ENCODE results near the gene OR2V1.
"Not testable (repeated sequence)": the region's sequence is repeated elsewhere in the genome, so short reads cannot be mapped to it uniquely, and the experiment has no call there.

OR2V1 gene, protein sequence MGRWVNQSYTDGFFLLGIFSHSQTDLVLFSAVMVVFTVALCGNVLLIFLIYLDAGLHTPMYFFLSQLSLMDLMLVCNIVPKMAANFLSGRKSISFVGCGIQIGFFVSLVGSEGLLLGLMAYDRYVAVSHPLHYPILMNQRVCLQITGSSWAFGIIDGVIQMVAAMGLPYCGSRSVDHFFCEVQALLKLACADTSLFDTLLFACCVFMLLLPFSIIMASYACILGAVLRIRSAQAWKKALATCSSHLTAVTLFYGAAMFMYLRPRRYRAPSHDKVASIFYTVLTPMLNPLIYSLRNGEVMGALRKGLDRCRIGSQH

DNA sequence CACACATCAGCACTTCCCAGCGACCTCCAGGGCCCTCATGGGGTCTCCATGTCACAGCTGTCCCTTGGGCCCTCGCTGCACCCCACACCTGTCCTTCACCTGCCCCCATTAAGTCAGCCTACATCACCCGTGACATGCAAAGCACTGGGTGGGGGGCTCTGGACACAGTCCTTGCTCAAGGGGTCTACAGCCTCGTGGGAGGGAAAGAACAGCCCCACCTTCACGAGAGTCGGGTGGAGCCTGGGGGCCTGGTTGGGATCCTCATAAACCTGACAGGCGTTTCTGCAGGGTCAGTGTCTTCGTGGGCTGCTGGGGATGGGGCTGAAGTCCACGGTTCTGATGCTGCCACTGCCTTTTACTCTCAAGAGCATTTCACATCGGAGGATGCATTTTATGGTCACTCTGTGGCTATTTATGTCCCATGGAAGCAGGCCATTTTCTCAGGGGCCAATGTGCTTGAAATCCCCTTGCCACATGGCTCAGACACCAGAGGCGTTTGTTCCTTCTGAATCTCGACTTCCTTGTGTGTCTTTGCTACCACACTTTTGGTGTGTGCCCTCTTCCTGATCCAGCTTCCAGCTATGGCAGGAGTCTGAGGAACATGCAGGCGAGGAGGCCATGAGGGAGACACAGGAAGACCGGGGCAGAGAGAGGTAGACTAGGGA, at the start of gene OR2V1:
OR2V1 (minus strand) TSS at position 338 of the 665 bp plus-strand sequence. CDS start 5,865 bp downstream, outside the sequence.
- ChIA-PET CTCF (no interaction called here), POLR2A (no interaction called here)
- TF ChIP-seq, protein P1, sequence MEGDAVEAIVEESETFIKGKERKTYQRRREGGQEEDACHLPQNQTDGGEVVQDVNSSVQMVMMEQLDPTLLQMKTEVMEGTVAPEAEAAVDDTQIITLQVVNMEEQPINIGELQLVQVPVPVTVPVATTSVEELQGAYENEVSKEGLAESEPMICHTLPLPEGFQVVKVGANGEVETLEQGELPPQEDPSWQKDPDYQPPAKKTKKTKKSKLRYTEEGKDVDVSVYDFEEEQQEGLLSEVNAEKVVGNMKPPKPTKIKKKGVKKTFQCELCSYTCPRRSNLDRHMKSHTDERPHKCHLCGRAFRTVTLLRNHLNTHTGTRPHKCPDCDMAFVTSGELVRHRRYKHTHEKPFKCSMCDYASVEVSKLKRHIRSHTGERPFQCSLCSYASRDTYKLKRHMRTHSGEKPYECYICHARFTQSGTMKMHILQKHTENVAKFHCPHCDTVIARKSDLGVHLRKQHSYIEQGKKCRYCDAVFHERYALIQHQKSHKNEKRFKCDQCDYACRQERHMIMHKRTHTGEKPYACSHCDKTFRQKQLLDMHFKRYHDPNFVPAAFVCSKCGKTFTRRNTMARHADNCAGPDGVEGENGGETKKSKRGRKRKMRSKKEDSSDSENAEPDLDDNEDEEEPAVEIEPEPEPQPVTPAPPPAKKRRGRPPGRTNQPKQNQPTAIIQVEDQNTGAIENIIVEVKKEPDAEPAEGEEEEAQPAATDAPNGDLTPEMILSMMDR (IDR thresholded peaks at IDR 0.05; ENCODE audit: control extremely low read depth, extremely low read depth, low read depth, missing control alignments), result no peak
- DNase-seq (ENCODE audit: extremely low spot score), result no peak

DNA sequence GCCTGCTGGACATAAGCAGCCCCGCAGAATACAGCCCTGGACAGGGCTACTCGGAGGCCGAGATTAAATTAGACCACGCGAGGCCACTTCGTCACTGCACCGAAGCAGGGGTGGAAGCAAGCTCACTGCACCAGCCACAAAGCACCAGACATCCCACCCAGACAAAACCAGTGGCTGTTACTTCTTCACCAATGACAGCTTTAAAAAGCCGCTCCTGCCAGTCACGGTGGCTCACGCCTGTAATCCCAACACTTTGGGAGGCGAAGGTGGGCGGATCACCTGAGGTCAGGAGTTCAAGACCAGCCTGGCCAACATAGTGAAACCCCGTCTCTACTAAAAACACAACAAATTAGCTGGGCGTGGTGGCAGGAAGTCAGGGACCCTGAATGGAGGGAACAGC, 46.6 kb upstream of the OR2V1 start:
- CTCF ChIA-PET, result interaction anchor here (1.2 to 1.6 kb wide), 2 partner anchors 9 to 14 kb away, joined by 5 to 6 read pairs; no protein-coding TSS in a partner anchor
- DNase-seq (ENCODE audit: extremely low spot score); POLR2A ChIA-PET: not testable (repeated sequence)

DNA sequence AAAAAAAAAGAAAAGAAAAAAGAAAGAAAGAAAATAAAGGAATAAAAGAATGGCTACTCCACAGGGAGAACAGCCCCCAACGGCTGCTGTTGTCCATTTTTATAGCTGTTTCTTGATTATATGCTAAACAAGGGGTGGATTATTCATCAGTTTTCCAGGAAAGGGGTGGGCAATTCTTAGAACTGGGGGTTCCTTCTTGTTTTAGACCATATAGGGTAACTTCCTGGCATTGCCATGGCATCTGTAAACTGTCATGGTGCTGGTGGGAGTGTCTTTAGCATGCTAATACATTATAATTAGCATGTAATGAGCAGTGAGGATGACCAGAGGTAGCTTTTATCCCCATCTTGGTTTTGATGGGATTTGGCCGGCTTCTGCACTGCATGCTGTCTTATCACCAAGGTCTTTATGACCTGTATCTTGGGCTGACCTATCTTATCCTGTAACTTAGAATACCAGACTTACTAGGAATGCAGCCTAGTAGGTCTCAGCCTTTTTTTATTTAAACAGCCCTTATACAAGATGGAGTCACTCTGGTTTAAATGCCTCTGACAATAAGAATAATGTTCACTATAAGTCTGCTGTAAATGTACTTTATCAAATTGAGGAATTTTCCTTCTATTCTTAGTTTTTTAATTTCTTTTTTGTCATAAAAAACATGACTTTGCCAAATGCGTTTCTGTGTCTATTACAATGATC, 45.4 kb upstream of the OR2V1 start:
- TF ChIP-seq, protein P1 (IDR thresholded peaks at IDR 0.05; ENCODE audit: control extremely low read depth, extremely low read depth, low read depth, missing control alignments), result no peak
- POLR2A ChIA-PET, result no interaction called here

DNA sequence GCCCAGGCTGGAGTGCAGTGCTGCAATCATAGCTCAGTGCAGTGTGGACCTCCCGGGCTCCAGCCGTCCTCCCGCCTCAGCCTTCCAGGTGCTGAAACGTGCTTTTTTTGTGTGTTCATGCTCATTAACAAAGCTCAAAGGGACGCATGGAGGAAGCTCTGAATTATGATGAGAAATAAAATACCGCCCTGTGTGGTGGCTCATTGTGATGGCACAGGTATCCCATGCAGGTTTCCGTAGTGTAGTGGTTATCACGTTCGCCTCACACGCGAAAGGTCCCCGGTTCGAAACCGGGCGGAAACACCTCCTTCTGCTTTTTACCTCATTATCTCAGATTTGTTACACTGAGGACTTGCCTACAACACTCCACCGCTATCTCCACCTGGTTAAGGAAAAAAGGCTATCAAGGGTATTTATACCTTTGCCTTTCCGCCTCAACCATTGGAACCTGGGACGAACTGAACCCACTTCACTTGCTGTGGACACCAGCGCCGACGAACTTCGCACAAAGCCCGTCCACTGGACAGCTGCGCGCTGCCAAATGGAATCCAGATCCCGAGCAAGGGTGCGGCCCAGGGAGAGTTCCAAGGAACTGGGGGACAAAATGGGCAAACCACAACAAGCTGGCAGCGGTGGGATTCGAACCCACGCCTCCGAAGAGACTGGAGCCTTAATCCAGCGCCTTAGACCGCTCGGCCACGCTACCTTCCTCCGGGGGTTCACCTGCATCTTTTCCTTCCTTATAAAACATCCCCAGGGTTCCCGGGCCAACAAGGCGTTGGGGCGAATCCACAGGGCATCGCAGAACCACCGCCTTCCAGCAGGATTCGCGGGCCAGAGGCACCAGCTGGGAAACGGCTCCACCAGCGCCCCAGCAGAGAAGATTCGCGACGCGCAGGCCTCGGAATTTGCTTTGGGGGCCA, 42.7 kb upstream of the OR2V1 start:
- TF ChIP-seq, protein P1 (IDR thresholded peaks at IDR 0.05; ENCODE audit: control extremely low read depth, extremely low read depth, low read depth, missing control alignments), result no peak
- peak; percentile 48 for DNase-seq (ENCODE audit: extremely low spot score)
- ChIA-PET POLR2A (no interaction called here), CTCF (interaction anchor here (1.1 to 6.2 kb wide), 4 partner anchors 10 to 75 kb away, joined by 3 to 42 read pairs (median 15); no protein-coding TSS in a partner anchor)

More for the DNA sequence above, 45.4 kb upstream of the OR2V1 start:
- CTCF ChIA-PET, result interaction anchor here (0.9 to 1.6 kb wide), 2 partner anchors 8 kb away, joined by 4 to 6 read pairs; no protein-coding TSS in a partner anchor
- DNase-seq (ENCODE audit: extremely low spot score), result no peak

DNA sequence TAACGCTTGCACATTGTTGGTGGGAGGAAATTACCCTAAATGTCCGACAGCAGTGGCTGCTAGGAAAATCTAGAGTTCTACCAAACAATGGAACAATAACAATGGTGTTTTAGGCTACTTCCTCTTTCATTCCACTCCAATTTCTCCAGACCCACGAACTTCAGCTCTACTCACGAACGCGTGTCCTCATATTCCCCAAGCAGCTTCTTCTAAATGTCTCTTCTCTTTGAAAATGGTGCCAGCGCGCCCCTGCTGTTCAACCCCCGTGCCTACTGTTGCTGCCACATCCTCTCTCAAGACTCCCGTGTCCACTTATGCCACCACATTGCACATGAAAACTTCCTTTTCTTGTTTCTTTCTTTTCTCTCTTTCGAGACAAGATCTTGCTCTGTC, 42.1 kb upstream of the OR2V1 start:
- peak; percentile 40 for DNase-seq (ENCODE audit: extremely low spot score)
- POLR2A ChIA-PET, result no interaction called here
- TF ChIP-seq, protein P1 (IDR thresholded peaks at IDR 0.05; ENCODE audit: control extremely low read depth, extremely low read depth, low read depth, missing control alignments), result no peak
- CTCF ChIA-PET, result interaction anchor here (0.8 to 6.2 kb wide), 4 partner anchors 8 to 34 kb away, joined by 3 to 42 read pairs (median 15); no protein-coding TSS in a partner anchor

DNA sequence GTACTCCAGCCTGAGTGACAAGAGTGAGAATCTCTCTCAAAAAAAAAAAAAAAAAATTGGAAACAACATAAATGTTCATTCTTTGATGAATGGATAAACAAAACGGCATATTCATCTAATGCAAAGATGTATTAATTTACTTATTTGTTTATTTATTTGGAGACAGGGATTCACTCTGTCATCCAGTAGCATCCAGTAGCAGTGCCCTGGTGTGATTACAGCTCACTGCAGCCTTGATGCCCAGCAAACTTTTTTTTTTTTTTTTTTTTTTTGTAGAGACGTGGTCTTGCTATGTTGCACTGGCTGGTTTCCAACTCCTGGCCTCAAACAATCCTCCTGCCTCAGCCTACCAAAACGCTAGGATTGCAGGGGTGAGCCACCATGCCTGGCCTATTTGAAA, 40.8 kb upstream of the OR2V1 start:
- POLR2A ChIA-PET, result no interaction called here
- no peak for DNase-seq (ENCODE audit: extremely low spot score)
- CTCF ChIA-PET, result interaction anchor here (5.9 to 6.2 kb wide), 2 partner anchors 12 to 17 kb away, joined by 27 to 42 read pairs; no protein-coding TSS in a partner anchor
- TF ChIP-seq, protein P1 (IDR thresholded peaks at IDR 0.05; ENCODE audit: control extremely low read depth, extremely low read depth, low read depth, missing control alignments), result no peak

All from GM10248 (cell line).